Fibroblast of pulmonary artery (primary cell): ENCODE data around the gene FXYD7.
A peak's percentile ranks its signal among the peaks of the same experiment; 100 is the strongest.

Experiments used
- DNase-seq: peaks from one replicate; pipeline ENCODE4 v3.0.0-alpha.2; 2010; ENCODE audit warnings: low read depth
- H3K4me3 ChIP-seq: replicated peaks from 2 replicates; pipeline ENCODE4 v1.5.1; 2011; ENCODE audit warnings: low read depth, mild to moderate bottlenecking, control low read depth, low read length, moderate library complexity
- TF ChIP-seq, protein P1 (sequence below): IDR thresholded peaks from 2 replicates; pipeline ENCODE4 v1.5.1; 2011; ENCODE audit warnings: mild to moderate bottlenecking, control low read depth, low read length, inconsistent platforms; ENCODE audit errors: missing control alignments

The FXYD7 gene

DNA sequence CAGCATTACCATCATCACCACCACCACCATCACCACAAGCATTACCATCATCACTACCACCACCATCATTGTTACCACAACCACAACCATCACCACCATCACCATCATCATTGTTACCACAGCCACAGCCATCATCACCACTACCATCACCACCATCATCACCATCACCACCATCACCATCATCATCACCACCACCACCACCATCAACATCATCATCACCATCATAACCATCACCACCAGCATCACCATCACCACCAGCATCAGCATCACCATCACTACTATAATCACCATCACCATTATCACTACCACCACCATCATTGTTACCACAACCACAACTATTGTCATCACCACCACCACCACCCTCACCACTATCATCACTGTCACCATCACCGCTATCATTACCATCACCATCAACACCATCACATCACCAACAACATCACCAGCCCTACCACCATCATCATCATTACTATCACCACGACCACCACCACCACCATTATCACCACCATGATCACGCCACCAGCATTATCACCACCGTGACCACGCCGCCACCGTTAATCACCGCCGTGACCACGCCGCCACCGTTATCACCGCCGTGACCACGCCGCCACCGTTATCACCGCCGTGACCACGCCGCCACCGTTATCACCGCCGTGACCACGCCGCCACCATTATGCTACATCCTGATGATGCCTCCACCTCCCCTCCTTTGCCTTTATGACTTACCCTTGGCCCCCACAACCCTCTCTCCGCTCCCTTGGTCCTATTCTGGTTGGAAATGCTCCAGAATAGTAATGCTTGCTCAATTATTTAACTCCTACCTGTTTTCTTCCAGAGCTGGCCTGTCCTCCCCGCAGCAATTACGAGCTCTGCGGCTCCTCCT lies 37.4 kb upstream of the FXYD7 start:
- no peak for DNase-seq
- H3K4me3 ChIP-seq: no peak overlapping the region
- TF ChIP-seq, protein P1, sequence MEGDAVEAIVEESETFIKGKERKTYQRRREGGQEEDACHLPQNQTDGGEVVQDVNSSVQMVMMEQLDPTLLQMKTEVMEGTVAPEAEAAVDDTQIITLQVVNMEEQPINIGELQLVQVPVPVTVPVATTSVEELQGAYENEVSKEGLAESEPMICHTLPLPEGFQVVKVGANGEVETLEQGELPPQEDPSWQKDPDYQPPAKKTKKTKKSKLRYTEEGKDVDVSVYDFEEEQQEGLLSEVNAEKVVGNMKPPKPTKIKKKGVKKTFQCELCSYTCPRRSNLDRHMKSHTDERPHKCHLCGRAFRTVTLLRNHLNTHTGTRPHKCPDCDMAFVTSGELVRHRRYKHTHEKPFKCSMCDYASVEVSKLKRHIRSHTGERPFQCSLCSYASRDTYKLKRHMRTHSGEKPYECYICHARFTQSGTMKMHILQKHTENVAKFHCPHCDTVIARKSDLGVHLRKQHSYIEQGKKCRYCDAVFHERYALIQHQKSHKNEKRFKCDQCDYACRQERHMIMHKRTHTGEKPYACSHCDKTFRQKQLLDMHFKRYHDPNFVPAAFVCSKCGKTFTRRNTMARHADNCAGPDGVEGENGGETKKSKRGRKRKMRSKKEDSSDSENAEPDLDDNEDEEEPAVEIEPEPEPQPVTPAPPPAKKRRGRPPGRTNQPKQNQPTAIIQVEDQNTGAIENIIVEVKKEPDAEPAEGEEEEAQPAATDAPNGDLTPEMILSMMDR: no peak

DNA sequence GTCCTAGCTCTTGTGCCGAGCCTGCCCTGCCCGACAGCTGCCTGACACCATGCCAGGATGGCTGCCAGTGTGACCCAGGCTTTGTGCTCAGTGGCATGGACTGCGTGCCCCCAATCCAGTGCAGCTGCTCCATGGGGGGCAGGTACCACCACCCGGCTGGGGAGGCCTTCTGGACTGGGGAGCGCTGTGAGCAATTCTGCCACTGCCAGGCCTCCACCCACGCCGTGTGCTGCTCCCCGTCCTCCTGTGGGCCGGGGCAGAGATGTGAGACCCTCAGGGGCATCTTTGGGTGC lies 36.8 kb upstream of the FXYD7 start:
- DNase-seq: no peak
- no peak overlapping the region for H3K4me3 ChIP-seq
- TF ChIP-seq, protein P1: no peak

DNA sequence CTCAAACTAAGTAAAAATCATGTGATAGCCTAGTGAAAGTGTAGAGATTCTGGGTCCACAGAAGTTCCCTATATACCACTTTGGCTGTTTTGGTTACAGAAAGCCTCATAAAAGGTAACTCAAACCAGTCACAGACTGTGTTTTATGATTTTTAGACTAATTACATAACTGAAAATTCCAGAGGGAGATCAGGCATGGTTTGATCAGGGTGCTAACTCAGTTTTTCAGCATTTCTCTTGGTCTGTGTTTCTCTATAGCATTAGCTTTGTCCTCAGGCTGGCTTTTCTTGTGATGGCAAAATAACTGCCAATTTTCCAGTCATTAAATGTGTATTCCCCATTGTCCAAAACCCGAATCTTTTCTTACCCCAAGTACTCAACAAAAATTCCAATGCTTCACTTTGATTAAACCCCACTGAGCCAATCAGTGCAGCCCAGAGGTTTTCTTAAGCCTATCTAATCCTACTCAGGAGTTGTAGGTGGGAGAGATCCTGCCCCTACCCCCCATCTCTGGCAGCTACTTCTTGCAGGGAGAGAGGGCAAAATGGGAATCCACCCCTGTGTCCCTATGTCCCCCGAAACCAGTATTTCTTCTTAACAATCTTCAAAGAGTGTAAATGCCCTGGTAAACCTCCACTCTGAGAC lies 36.0 kb upstream of the FXYD7 start:
- DNase-seq: no peak
- no peak overlapping the region for H3K4me3 ChIP-seq
- TF ChIP-seq, protein P1: no peak

DNA sequence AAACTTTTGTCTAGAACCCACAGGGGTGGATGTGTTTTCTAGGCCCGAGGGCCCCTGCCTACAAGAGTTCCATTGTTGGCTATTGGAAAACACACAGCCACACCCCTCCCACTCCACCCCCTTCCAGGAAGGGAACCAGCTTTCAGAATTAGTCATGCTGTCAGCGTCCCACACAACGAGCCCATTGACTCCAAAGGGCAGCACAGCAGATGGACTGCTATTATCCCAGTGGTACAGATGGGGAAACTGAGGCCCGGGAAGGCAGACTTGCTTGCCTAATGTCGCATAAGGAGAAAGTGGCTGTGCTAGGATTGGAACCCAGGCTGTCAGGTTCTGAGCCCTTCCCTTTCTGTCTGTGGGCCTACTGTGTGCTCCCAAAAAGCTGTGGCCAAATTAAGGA lies 35.5 kb upstream of the FXYD7 start:
- DNase-seq: peak; percentile 58

DNA sequence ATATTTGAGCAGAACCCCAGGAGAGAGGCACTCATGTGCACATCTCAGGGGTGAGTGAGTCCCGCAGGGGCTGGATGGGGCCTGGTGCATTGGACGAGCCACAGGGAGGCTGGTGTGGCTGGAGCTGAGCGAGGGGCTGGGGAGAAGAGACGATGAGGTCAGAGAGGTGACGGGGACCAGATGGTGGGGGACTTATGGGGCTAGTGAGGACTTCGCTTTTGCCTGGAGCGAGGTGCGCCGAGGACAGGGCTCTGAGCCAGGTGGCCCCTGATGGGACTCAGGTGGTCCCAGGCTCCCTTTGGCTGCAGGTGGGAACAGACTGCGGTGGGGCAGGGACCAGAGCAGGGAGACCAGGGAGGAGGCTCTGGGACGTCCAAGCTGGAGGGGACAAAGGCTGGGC lies 34.3 kb upstream of the FXYD7 start:
- H3K4me3 ChIP-seq: no peak overlapping the region
- TF ChIP-seq, protein P1: no peak
- no peak for DNase-seq

More for the DNA sequence above, 35.5 kb upstream of the FXYD7 start:
- TF ChIP-seq, protein P1: no peak
- no peak overlapping the region for H3K4me3 ChIP-seq

DNA sequence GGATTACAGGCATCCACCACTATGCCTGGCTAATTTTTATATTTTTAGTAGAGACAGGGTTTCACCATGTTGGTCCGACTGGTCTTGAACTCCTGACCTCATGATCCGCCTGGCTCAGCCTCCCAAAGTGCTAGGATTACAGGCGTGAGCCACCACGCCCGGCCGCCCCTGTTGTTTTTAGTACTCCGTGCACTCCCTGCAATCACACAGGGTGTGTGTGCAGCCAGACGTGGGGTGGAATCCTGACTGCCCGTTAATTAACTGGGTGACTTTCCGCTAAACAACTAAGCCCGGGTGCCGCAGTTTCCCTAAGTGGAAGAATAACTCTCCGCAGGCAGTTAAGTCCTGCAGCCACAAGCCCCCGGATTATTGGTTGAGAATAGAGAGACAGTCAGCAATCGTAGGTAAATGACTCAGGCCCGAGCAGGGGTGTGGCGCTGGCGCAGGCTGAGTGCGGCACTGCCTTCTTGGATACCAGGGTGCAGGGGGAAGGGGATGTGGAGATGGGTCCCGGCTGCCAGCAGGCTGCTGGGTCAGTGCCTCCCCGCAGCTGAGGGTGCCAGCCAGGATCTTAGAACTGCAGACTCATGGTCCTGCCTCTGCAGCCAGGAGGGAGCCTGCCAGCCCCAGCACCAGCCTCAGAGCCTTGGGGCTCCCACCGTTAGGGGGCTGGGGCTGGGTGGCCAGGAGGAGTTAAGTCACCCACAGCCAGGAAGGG lies 33.5 kb upstream of the FXYD7 start:
- no peak overlapping the region for H3K4me3 ChIP-seq
- DNase-seq: no peak
- TF ChIP-seq, protein P1: no peak
